Activated B cell treated with CpG ODN at 0.5 μM for 24 hours (primary cell): ENCODE measurements around the gene ARF6. TPM values are rescaled to one million over a fixed set of nuclear protein-coding genes. Genes with fewer than 3 reads are reported as not detected.
A peak's percentile ranks its signal among the peaks of the same experiment; 100 is the strongest.

Experiments
- ATAC-seq: fragments of 200-7000 bp; cut with Tn5 transposase; one replicate; pipeline ENCODE4 v1.10.0; 2021; ENCODE audit warnings: low read depth, mild to moderate bottlenecking, moderate library complexity
- CTCF ChIA-PET: fragments of 350-600 bp; sonication (Branson Sonifier 250); formaldehyde crosslinking; loops from one replicate; lab custom pipeline; 2021; ENCODE audit warnings: antibody characterized with exemption; lab: Charles Lee
- POLR2A ChIA-PET: fragments of 350-600 bp; sonication (Branson Sonifier 250); formaldehyde crosslinking; loops from one replicate; lab custom pipeline; 2021; ENCODE audit warnings: antibody characterized with exemption; lab: Charles Lee
- DNase-seq: peaks from one replicate; pipeline ENCODE4 v3.0.0; 2022
- H3K27ac Mint-ChIP-seq: one replicate; pipeline ENCODE4 v1.8.0; 2020; ENCODE audit warnings: mixed read lengths
- H3K27me3 Mint-ChIP-seq: one replicate; pipeline ENCODE4 v1.8.0; 2021; ENCODE audit warnings: mixed read lengths
- H3K36me3 Mint-ChIP-seq: one replicate; pipeline ENCODE4 v1.8.0; 2021; ENCODE audit warnings: low read depth, mixed read lengths
- H3K4me1 Mint-ChIP-seq: one replicate; pipeline ENCODE4 v1.8.0; 2021; ENCODE audit warnings: mixed read lengths
- H3K4me3 Mint-ChIP-seq: one replicate; pipeline ENCODE4 v1.8.0; 2020; ENCODE audit warnings: mild to moderate bottlenecking, mixed read lengths
- H3K9me3 Mint-ChIP-seq: one replicate; pipeline ENCODE4 v1.8.0; 2020; ENCODE audit warnings: mixed read lengths
- intact Hi-C: fragments of 100-400 bp; cut with micrococcal nuclease; formaldehyde crosslinking; loops from one replicate; pipeline ENCODE4 v1.15.1; 2024
- total RNA-seq: library from RNA; stranded (reverse); gene quantifications from 2 replicates; pipeline ENCODE4 v1.2.3, GENCODE V29; 2022
- TF ChIP-seq, protein P1 (sequence below): fragments of 200-600 bp; IDR thresholded peaks from one replicate; pipeline ENCODE4 v1.8.0; 2022; ENCODE audit warnings: antibody characterized with exemption, mild to moderate bottlenecking

The ARF6 gene
- total RNA-seq, 1 donor from 2014 or later: 136 TPM

DNA sequence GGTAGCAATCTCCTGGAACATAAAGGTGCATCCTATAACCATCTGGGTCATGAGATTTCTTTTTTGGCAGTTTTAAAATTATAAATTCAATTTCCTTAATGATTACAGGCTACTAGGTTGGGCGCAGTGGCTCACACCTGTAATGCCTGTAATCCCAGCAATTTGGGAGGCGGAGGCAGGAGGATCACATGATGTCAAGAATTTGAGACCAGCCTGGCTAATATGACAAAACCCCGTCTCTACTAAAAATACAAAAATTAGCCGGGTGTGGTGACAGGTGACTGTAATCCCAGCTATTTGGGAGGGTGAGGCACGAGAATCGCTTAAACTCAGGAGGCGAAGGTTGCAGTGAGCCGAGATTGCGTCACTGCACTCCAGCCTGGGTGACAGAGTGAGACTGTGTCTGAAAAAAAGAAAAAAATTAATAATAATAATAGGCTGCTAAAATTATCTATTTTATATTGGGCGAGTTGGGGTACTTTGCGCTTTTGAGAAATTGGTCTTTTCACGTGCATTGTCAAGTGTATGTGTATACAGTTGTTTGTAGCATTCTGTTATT is 17.2 kb upstream of the ARF6 start:
- TF ChIP-seq, protein P1, sequence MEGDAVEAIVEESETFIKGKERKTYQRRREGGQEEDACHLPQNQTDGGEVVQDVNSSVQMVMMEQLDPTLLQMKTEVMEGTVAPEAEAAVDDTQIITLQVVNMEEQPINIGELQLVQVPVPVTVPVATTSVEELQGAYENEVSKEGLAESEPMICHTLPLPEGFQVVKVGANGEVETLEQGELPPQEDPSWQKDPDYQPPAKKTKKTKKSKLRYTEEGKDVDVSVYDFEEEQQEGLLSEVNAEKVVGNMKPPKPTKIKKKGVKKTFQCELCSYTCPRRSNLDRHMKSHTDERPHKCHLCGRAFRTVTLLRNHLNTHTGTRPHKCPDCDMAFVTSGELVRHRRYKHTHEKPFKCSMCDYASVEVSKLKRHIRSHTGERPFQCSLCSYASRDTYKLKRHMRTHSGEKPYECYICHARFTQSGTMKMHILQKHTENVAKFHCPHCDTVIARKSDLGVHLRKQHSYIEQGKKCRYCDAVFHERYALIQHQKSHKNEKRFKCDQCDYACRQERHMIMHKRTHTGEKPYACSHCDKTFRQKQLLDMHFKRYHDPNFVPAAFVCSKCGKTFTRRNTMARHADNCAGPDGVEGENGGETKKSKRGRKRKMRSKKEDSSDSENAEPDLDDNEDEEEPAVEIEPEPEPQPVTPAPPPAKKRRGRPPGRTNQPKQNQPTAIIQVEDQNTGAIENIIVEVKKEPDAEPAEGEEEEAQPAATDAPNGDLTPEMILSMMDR: no peak
- no peaks in the 10 kb centered on the region for H3K36me3 Mint-ChIP-seq
- CTCF ChIA-PET: no interaction called here
- H3K4me3 Mint-ChIP-seq: no peak overlapping the region
- POLR2A ChIA-PET: interaction anchor here (0.6 kb wide), 1 partner anchor 97 kb away, joined by 3 read pairs; no protein-coding TSS in a partner anchor
- ATAC-seq (no peak), DNase-seq (no peak)
- H3K27me3 Mint-ChIP-seq: no peaks in the 10 kb centered on the region
- H3K9me3 Mint-ChIP-seq: no peaks in the 10 kb centered on the region
- peaks cover 28% of the 10 kb centered on the region for H3K4me1 Mint-ChIP-seq
- intact Hi-C loops: no loop called here
- no peak overlapping the region for H3K27ac Mint-ChIP-seq

DNA sequence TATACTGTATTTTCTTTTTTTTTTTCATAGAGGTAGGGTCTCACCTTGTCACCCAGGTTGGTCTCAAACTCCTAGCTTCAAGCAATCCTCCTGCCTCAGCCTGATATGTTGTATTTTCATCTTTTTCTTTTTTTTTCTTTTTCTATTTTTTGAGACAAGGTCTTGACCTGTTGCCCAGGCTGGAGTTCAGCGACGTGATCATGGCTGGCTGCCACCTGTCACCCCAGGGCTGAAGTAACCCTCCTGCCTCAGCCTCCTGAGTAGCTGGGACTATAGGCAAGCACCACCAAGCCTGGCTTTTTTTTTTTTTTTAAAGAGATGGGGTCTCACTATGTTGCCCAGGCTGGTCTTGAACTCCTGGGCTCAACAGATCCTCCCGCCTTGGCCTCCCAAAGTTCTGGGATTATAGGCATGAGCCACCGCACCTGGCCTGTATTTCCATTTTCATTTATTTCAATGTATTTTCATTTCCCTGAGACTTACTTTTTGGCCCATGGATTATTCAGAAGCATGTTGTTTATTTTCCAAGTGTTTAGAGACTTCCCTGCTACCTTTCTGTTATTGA is 16.2 kb upstream of the ARF6 start:
- POLR2A ChIA-PET: interaction anchor here (0.6 to 6.0 kb wide), 4 partner anchors 7 to 286 kb away, joined by 3 to 50 read pairs (median 6); no protein-coding TSS in a partner anchor
- no peak overlapping the region for H3K4me3 Mint-ChIP-seq
- H3K36me3 Mint-ChIP-seq: no peaks in the 10 kb centered on the region
- intact Hi-C loops: no loop called here
- TF ChIP-seq, protein P1: no peak
- CTCF ChIA-PET: no interaction called here
- DNase-seq (no peak), ATAC-seq (no peak)
- H3K27me3 Mint-ChIP-seq: no peaks in the 10 kb centered on the region
- H3K27ac Mint-ChIP-seq: no peak overlapping the region
- H3K4me1 Mint-ChIP-seq: peaks cover 21% of the 10 kb centered on the region
- no peaks in the 10 kb centered on the region for H3K9me3 Mint-ChIP-seq

DNA sequence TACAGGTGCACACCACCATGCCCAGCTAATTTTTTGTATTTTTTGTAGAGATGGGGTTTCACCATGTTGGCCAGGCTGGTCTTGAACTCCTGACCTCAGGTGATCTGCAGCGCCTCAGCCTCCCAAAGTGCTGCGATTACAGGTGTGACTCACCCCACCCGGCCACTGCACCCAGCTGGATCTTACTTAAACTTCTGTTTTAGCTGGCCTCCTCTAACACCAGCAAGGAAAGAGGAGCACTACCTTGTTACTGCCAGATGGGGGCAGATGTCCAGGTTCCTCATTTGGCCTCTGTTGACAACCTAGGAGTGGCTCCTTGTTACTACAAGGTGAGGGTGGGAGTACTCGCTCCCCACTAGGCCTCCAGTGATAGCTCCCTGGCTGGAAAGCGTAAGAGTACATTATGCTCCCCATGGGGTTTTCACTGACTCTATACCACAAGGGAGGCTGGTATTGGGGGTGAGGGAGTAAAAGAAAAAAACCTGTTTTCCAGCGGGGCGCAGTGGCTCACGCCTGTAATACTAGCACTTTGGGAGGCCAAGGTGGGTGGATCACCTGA is 13.2 kb upstream of the ARF6 start:
- ATAC-seq (peak; percentile 90), DNase-seq (no peak)
- ChIA-PET CTCF (interaction anchor here (0.6 to 1.7 kb wide), 20 partner anchors 9 to 233 kb away, joined by 3 to 11 read pairs (median 4); partner anchors contain the start of genes ARF6 and NEMF), POLR2A (interaction anchor here (0.5 to 6.0 kb wide), 25 partner anchors 8 to 237 kb away, joined by 3 to 50 read pairs (median 5); partner anchors contain the start of genes ARF6, NEMF and VCPKMT)
- Mint-ChIP-seq H3K36me3 (no peaks in the 10 kb centered on the region), H3K27me3 (no peaks in the 10 kb centered on the region), H3K4me1 (peaks cover 14% of the 10 kb centered on the region), H3K27ac (peak overlapping the region; percentile 47), H3K9me3 (no peaks in the 10 kb centered on the region), H3K4me3 (no peak overlapping the region)
- intact Hi-C loops: loop anchor here (1.0 kb wide), 3 partner anchors 9 to 226 kb away; no protein-coding TSS in a partner anchor
- TF ChIP-seq, protein P1: no peak

DNA sequence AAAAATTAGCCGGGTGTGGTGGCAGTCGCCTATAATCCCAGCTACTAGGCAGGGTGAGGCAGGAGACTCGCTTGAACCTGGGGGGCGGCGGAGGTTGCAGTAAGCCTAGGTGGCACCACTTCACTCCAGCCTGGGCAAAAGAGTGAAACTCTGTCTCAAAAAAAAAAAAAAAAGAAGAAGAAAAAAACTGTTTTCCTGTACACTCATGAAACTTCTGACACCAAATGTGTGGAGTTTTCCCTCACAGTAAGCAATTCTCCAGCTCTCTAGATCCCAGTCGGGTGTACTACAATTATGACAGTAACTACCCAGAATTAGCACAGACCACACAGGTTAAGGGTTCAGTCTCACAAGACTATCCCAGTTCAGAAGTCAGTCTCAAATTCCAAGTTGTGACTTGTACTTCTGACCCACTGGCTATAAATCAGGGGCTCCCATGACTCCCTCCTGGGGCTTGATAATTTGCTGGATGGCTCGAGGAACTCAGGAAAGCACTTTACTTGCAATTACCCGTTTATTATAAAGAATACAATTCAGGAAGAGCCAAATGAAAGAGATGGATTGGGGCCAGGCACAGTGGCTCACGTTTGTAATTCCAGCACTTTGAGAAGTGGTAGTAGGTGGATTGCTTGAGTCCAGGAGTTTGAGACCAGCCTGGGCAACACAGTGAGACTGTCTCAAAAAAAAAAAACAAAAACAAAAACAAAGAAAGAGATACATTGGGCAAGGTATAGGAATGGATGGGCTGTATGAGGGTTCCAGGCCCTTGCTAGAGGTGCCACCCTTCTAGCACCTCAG is 12.4 kb upstream of the ARF6 start:
- Mint-ChIP-seq H3K27ac (peak overlapping the region; percentile 47), H3K4me1 (peaks cover 14% of the 10 kb centered on the region), H3K4me3 (no peak overlapping the region), H3K27me3 (no peaks in the 10 kb centered on the region), H3K9me3 (no peaks in the 10 kb centered on the region), H3K36me3 (no peaks in the 10 kb centered on the region)
- TF ChIP-seq, protein P1: no peak
- CTCF ChIA-PET: interaction anchor here (0.7 to 1.7 kb wide), 15 partner anchors 10 to 224 kb away, joined by 3 to 11 read pairs (median 5); partner anchors contain the start of genes ARF6 and NEMF
- POLR2A ChIA-PET: interaction anchor here (0.6 to 6.0 kb wide), 22 partner anchors 8 to 236 kb away, joined by 3 to 50 read pairs (median 6); partner anchors contain the start of genes ARF6, NEMF and VCPKMT
- intact Hi-C loops: loop anchor here (1.0 kb wide), 1 partner anchor 12 kb away; no protein-coding TSS in a partner anchor
- ATAC-seq (peak; percentile 65), DNase-seq (no peak)
